Mesenchymal stem cell (in vitro differentiated cells and primary cell): ENCODE results near the gene MOB3B.

Source experiments
- DNase-seq: peaks from one replicate; pipeline ENCODE4 v3.0.0-alpha.2; 2013
- H2AFZ ChIP-seq: one replicate; pipeline ENCODE4 v1.6.1; 2013; ENCODE audit warnings: low read depth, mild to moderate bottlenecking, control low read depth, inconsistent platforms, low read length, moderate library complexity
- H2AK5ac ChIP-seq: 2 replicates; pipeline ENCODE4 v1.6.1; 2013; ENCODE audit warnings: low read length, moderate library complexity, mild to moderate bottlenecking, inconsistent platforms; ENCODE audit not compliant: severe bottlenecking
- H2BK120ac ChIP-seq: one replicate; pipeline ENCODE4 v1.6.1; 2013; ENCODE audit warnings: low read depth, mild to moderate bottlenecking, inconsistent platforms, low read length, moderate library complexity
- H2BK12ac ChIP-seq, 2 experiments: one replicate each; pipeline ENCODE4 v1.6.1; 2013; ENCODE audit warnings: inconsistent platforms in 2 of 2, low read length in 2 of 2, mild to moderate bottlenecking in 2 of 2, moderate library complexity in 2 of 2, control low read depth in 1 of 2
- H2BK15ac ChIP-seq: one replicate; pipeline ENCODE4 v1.6.1; 2013; ENCODE audit warnings: mild to moderate bottlenecking, low read depth, inconsistent platforms; ENCODE audit not compliant: poor library complexity, severe bottlenecking
- H2BK5ac ChIP-seq: 2 replicates; pipeline ENCODE4 v1.6.1; 2013; ENCODE audit warnings: low read depth, mild to moderate bottlenecking, low read length, control low read depth, inconsistent platforms; ENCODE audit not compliant: poor library complexity, severe bottlenecking
- H3K14ac ChIP-seq, 2 experiments: one replicate each; pipeline ENCODE4 v1.6.1; 2013; ENCODE audit warnings: inconsistent platforms in 2 of 2, low read length in 2 of 2, control low read depth in 1 of 2, mild to moderate bottlenecking in 1 of 2, moderate library complexity in 1 of 2
- H3K18ac ChIP-seq, 2 experiments: one replicate each; pipeline ENCODE4 v1.6.1; 2013; ENCODE audit warnings: inconsistent platforms in 2 of 2, low read length in 2 of 2, control low read depth in 1 of 2, low read depth in 1 of 2, mild to moderate bottlenecking in 1 of 2
- H3K23ac ChIP-seq, 2 experiments: one replicate each; pipeline ENCODE4 v1.6.1; 2013; ENCODE audit warnings: inconsistent platforms in 2 of 2, low read length in 2 of 2, mild to moderate bottlenecking in 2 of 2, moderate library complexity in 2 of 2, control low read depth in 1 of 2
- H3K27ac ChIP-seq: 2 replicates; pipeline ENCODE4 v1.5.1; 2013; ENCODE audit warnings: mild to moderate bottlenecking, moderate library complexity, low read length, control low read depth, inconsistent platforms; ENCODE audit not compliant: poor library complexity, severe bottlenecking
- H3K27me3 ChIP-seq, 2 experiments: 2 replicates each; pipeline versions ENCODE4 v1.6.1 to v1.7.0; 2013; ENCODE audit warnings: low read length in 2 of 2, mild to moderate bottlenecking in 2 of 2, moderate library complexity in 2 of 2, control low read depth in 1 of 2, inconsistent platforms in 1 of 2; ENCODE audit not compliant: control insufficient read depth in 1 of 2, insufficient read depth in 1 of 2
- H3K36me3 ChIP-seq, 2 experiments: 2 replicates each; pipeline versions ENCODE4 v1.6.1 to v1.7.0; 2013; ENCODE audit warnings: low read length in 2 of 2, control low read depth in 1 of 2, inconsistent platforms in 1 of 2, low read depth in 1 of 2, mild to moderate bottlenecking in 1 of 2; ENCODE audit not compliant: insufficient read depth in 2 of 2, control insufficient read depth in 1 of 2
- H3K4ac ChIP-seq, 2 experiments: one replicate each; pipeline ENCODE4 v1.6.1; 2013; ENCODE audit warnings: inconsistent platforms in 2 of 2, low read length in 2 of 2, mild to moderate bottlenecking in 2 of 2, moderate library complexity in 2 of 2, control low read depth in 1 of 2, low read depth in 1 of 2
- H3K4me1 ChIP-seq: 2 replicates; pipeline ENCODE4 v1.6.1; 2013; ENCODE audit warnings: low read depth, low read length, control low read depth; ENCODE audit not compliant: control insufficient read depth, insufficient read depth
- H3K4me2 ChIP-seq: 2 replicates; pipeline ENCODE4 v1.6.1; 2013; ENCODE audit warnings: low read length, mild to moderate bottlenecking, inconsistent platforms; ENCODE audit not compliant: poor library complexity, severe bottlenecking
- H3K4me3 ChIP-seq, 2 experiments: 2 replicates each; pipeline versions ENCODE4 v1.5.1 to v1.7.0; 2013; ENCODE audit warnings: low read length in 2 of 2, mild to moderate bottlenecking in 2 of 2, control low read depth in 1 of 2, low read depth in 1 of 2; ENCODE audit not compliant: insufficient read depth in 1 of 2
- H3K79me1 ChIP-seq: replicated peaks from 2 replicates; pipeline ENCODE4 v1.6.1; 2013; ENCODE audit warnings: mild to moderate bottlenecking, control low read depth, low read length, inconsistent platforms; ENCODE audit not compliant: poor library complexity, severe bottlenecking
- H3K9ac ChIP-seq: 2 replicates; pipeline ENCODE4 v1.7.0; 2013; ENCODE audit warnings: mild to moderate bottlenecking, low read length, moderate library complexity
- H3K9me3 ChIP-seq: 2 replicates; pipeline ENCODE4 v1.7.0; 2013; ENCODE audit warnings: mild to moderate bottlenecking, low read length; ENCODE audit not compliant: control insufficient read depth
- H4K8ac ChIP-seq: one replicate; pipeline ENCODE4 v1.6.1; 2013; ENCODE audit warnings: inconsistent platforms, mild to moderate bottlenecking, low read length, moderate library complexity
- H4K91ac ChIP-seq: one replicate; pipeline ENCODE4 v1.6.1; 2013; ENCODE audit warnings: mild to moderate bottlenecking, low read length, inconsistent platforms
- WGBS: methylation state at CpG from one replicate; pipeline ENCODE4 v1.1.7; 2013; ENCODE audit warnings: mixed read lengths; 5-methylcytosine and 5-hydroxymethylcytosine counted together

Gene MOB3B

GRCh38 chr9:27572566-27572917, 42.9 kb upstream of the MOB3B start:
- Histone ChIP-seq H3K14ac (no peak overlapping the region), H3K79me1 (no peaks in the 10 kb centered on the region), H3K36me3 (no peaks in the 10 kb centered on the region), H4K8ac (no peak overlapping the region), H2BK12ac (no peak overlapping the region), H3K27me3 (peaks cover 0 to 3% of the 10 kb centered on the region in 2 experiments), H3K9me3 (no peaks in the 10 kb centered on the region), H2BK15ac (no peak overlapping the region), H3K4me1 (peaks cover 2% of the 10 kb centered on the region), H3K4me3 (peak overlapping the region; percentile 56 to 84), H2BK120ac (no peak overlapping the region), H2AFZ (peak overlapping the region; percentile 72), H2BK5ac (no peak overlapping the region), H3K18ac (peak overlapping the region in 1 of 2 experiments; percentile 26), H2AK5ac (no peak overlapping the region), H3K27ac (no peak overlapping the region), H3K9ac (peak overlapping the region; percentile 92), H3K23ac (peak overlapping the region in 1 of 2 experiments; percentile 46), H4K91ac (no peak overlapping the region), H3K4ac (peak overlapping the region in 1 of 2 experiments; percentile 40), H3K4me2 (peak overlapping the region; percentile 67)
- 0% methylated on average over 6 of the region's 6 CpGs for WGBS
- peak; percentile 83 for DNase-seq

DNA sequence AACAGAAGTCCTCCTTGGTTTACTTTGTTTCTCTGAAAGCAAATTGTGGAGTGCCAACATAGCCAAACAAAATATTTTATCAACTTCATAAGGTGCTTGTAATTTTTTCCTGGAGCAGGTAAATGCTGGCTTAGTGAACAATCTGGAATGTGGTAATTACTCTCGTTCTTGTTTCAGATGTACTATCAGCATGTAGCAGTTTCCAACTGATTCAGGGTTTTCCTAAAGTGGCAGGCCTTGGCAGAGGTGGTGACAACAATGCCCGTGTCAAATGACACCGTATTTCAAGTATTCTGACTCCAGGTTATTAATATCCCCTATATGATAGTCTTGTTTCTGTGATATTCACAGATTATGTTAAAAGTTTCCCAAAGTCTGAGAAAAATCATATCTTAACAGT, 42.4 kb upstream of the MOB3B start:
- Histone ChIP-seq H3K9ac (peak overlapping the region; percentile 92), H3K4me3 (peak overlapping the region in 1 of 2 experiments; percentile 84), H2BK5ac (no peak overlapping the region), H4K91ac (no peak overlapping the region), H3K23ac (no peak overlapping the region), H3K9me3 (no peaks in the 10 kb centered on the region), H2AK5ac (no peak overlapping the region), H4K8ac (no peak overlapping the region), H2BK15ac (no peak overlapping the region), H3K36me3 (no peaks in the 10 kb centered on the region), H2AFZ (no peak overlapping the region), H2BK120ac (no peak overlapping the region), H3K4ac (no peak overlapping the region), H3K14ac (no peak overlapping the region), H3K27me3 (peaks cover 0 to 3% of the 10 kb centered on the region in 2 experiments), H3K18ac (no peak overlapping the region), H3K27ac (no peak overlapping the region), H3K4me2 (no peak overlapping the region), H3K4me1 (peaks cover 2% of the 10 kb centered on the region), H3K79me1 (no peaks in the 10 kb centered on the region), H2BK12ac (peak overlapping the region in 1 of 2 experiments; percentile 42)
- WGBS, result 75% methylated on average over 1 of the region's 3 CpGs
- no peak for DNase-seq

- no peak overlapping the region for H3K23ac ChIP-seq
- H2BK15ac ChIP-seq, result no peak overlapping the region
- 95% methylated on average over 2 of the region's 4 CpGs for WGBS
- H3K9ac ChIP-seq, result no peak overlapping the region
- no peak overlapping the region for H2AK5ac ChIP-seq
- no peak overlapping the region for H2BK12ac ChIP-seq
- no peak for DNase-seq
- peaks cover 0 to 9% of the 10 kb centered on the region in 2 experiments for H3K36me3 ChIP-seq
- H3K79me1 ChIP-seq, result no peaks in the 10 kb centered on the region
- no peak overlapping the region for H4K91ac ChIP-seq
- no peak overlapping the region for H3K18ac ChIP-seq
- no peak overlapping the region for H3K27ac ChIP-seq
- H3K4me2 ChIP-seq, result no peak overlapping the region
- peaks cover 0 to 3% of the 10 kb centered on the region in 2 experiments for H3K27me3 ChIP-seq
- no peak overlapping the region for H3K14ac ChIP-seq
- no peak overlapping the region for H2BK120ac ChIP-seq
- no peak overlapping the region for H2BK5ac ChIP-seq
- peaks cover 2% of the 10 kb centered on the region for H3K4me1 ChIP-seq
- no peak overlapping the region for H3K4me3 ChIP-seq
- no peaks in the 10 kb centered on the region for H3K9me3 ChIP-seq
- H3K4ac ChIP-seq, result no peak overlapping the region
- no peak overlapping the region for H2AFZ ChIP-seq
- H4K8ac ChIP-seq, result no peak overlapping the region
These were observed 41.4 kb upstream of the MOB3B start for GRCh38 chr9:27571011-27571410.

DNA sequence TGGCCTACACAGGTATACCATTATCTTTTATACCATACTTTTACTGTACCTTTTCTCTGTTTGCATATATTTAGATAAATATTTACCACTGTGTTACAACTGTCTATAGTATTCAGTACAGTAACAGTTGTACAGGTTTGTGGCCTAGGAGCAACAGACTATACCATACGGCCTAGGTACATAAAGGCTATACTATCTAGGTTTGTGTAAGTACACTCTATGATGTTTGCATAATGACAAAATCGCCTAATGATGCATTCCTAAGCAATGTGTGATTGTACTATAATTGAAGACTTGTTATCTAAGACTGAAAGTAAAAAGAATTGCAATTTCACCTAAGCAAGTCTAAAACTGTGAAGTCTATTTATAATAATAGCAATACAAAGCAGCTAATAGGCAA, 39.8 kb upstream of the MOB3B start:
- Histone ChIP-seq H3K9me3 (no peaks in the 10 kb centered on the region), H3K79me1 (no peaks in the 10 kb centered on the region), H2BK15ac (no peak overlapping the region), H4K8ac (no peak overlapping the region), H3K27me3 (no peaks in the 10 kb centered on the region), H4K91ac (no peak overlapping the region), H2BK5ac (no peak overlapping the region), H3K18ac (no peak overlapping the region), H2BK12ac (no peak overlapping the region), H3K36me3 (peaks cover 0 to 18% of the 10 kb centered on the region in 2 experiments), H3K23ac (no peak overlapping the region), H3K9ac (no peak overlapping the region), H3K4ac (no peak overlapping the region), H3K4me2 (no peak overlapping the region), H2AK5ac (no peak overlapping the region), H3K4me1 (peaks cover 2% of the 10 kb centered on the region), H3K4me3 (no peak overlapping the region), H3K14ac (no peak overlapping the region), H2BK120ac (no peak overlapping the region), H2AFZ (no peak overlapping the region), H3K27ac (no peak overlapping the region)
- DNase-seq, result no peak
- no CpG with 5 or more reads among the region's 2 CpGs for WGBS
